Mammary epithelial cell (primary cell): ENCODE results near the gene POU2F1.

ENCODE experiments used
- EZH2 ChIP-seq: IDR thresholded peaks from 2 replicates; pipeline ENCODE4 v1.6.1; 2012; ENCODE audit warnings: low read length, inconsistent platforms, borderline replicate concordance
- TF ChIP-seq, protein P1 (sequence below), 2 donors: IDR thresholded peaks in 1 of 2; conservative IDR thresholded peaks in 1 of 2; 2 replicates each; pipeline ENCODE4 v1.5.1; 2011 to 2012; ENCODE audit warnings: inconsistent platforms in 2 of 2, low read length in 2 of 2, mild to moderate bottlenecking in 2 of 2, control low read depth in 1 of 2, low read depth in 1 of 2; ENCODE audit not compliant: insufficient read depth in 1 of 2; ENCODE audit errors: extremely low read depth in 1 of 2

DNA sequence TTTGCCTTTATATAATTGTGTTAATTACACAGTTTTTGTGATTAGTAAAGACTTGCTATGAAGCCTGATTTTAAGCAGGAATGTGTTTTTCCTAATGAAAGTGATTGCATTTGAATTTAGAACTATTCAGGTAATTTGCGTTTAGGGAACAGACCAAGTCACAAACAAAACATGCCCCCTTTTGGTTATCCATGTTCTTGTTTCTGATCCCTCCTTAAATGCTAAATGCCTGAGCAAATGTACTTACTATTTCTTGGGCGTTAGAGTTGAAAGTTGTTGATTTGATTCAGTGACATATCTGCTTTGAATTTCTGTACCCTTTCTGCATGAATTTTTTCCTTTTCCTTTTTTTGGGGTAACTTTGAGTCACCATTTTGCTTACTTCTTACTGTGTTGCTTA, 5.2 kb downstream of the POU2F1 start:
- TF ChIP-seq, protein P1, sequence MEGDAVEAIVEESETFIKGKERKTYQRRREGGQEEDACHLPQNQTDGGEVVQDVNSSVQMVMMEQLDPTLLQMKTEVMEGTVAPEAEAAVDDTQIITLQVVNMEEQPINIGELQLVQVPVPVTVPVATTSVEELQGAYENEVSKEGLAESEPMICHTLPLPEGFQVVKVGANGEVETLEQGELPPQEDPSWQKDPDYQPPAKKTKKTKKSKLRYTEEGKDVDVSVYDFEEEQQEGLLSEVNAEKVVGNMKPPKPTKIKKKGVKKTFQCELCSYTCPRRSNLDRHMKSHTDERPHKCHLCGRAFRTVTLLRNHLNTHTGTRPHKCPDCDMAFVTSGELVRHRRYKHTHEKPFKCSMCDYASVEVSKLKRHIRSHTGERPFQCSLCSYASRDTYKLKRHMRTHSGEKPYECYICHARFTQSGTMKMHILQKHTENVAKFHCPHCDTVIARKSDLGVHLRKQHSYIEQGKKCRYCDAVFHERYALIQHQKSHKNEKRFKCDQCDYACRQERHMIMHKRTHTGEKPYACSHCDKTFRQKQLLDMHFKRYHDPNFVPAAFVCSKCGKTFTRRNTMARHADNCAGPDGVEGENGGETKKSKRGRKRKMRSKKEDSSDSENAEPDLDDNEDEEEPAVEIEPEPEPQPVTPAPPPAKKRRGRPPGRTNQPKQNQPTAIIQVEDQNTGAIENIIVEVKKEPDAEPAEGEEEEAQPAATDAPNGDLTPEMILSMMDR (conservative IDR thresholded peaks at IDR 0.05 in 1 of 2, IDR thresholded peaks at IDR 0.05 in 1 of 2; ENCODE audit: extremely low read depth in 1 of 2, insufficient read depth in 1 of 2, low read depth in 1 of 2, low read length in 2 of 2): no peak
- TF ChIP-seq EZH2: no peak
